Activated CD8-positive, alpha-beta memory T cell treated with anti-CD3 and anti-CD28 coated beads, Interleukin-2, amount 50 U/mL, for 24 hours (primary cell): ENCODE measurements around the gene RXRG.
"Not testable (repeated sequence)": the region's sequence is repeated elsewhere in the genome, so short reads cannot be mapped to it uniquely, and the experiment has no call there.

Experiments used
- DNase-seq: peaks from one replicate; pipeline ENCODE4 v3.0.0-alpha.2; 2020; ENCODE audit errors: extremely low read depth

The RXRG gene

DNA sequence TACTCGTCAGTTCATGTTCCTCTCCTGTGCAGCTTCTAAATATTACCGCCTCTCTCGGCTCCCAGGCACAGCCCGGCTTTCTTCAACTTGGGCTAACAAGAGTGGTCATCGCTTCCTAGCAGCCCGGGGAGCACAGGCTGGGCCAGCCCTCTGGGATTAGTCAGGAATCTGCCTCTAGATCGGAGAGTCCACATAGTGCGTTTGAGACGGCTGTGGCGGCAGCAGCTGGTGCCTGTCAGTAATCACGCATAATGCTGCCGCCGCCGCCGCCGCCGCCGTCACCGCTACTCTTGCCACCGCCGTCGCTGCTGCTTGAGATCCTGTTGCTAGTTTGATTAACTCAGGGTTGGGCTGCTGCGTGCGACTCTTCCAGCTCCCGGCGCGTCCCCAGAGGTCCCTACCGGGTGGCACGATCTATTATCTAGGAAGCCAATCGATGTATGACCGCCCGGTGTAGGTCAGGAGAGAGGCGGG is at the start of gene RXRG:
RXRG (minus strand) TSS at position 230 of the 474 bp plus-strand sequence. CDS start 233 bp downstream, outside the sequence.
- no peak for DNase-seq

DNA sequence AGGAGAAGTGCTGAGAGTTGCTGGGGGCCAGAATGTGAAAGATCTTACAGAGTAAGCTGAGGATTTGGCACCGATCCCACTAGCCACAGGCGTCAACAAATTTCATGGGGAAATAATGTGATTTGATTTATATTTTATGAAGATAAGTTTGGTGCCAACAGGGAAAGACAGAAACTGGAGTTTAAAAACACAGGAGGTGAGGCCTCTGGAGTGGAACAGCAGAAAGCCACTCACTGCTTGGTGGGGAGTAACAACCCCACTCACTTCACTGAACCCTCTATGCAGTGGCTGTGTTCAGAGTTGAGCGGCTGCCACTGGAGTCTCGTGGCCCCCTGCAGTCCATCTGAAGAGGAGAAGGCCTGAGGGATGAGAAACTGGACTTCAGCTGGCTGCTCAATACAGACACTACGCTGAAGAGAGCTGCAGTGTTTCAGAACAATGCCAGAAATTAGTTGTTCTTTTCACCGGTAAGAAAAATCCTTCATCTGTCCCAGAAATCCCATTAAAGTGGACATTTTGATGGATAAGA is 48.0 kb upstream of the RXRG start:
- DNase-seq = no peak

GRCh38 chr1:165490175-165490574 is 45.2 kb upstream of the RXRG start:
- DNase-seq = no peak

DNA sequence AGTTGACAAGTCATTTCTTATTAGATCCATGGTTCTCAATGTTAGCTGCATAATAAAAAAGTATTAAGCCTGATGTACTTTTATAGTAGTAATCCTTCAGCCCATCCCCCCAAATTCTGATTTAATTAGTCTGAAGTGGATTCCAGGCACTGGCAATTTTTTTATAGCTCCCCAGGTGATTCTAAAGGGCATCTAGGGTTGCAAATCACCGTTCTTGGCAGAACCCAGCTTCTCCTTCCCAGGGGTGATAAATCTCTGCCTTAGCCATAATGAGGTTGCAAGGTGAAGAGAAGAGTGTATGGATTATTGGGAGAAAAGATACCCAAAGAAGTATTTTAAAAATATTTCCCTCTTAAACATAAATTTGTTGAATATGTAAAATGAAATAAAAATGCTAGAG is 43.0 kb upstream of the RXRG start:
- no peak for DNase-seq

DNA sequence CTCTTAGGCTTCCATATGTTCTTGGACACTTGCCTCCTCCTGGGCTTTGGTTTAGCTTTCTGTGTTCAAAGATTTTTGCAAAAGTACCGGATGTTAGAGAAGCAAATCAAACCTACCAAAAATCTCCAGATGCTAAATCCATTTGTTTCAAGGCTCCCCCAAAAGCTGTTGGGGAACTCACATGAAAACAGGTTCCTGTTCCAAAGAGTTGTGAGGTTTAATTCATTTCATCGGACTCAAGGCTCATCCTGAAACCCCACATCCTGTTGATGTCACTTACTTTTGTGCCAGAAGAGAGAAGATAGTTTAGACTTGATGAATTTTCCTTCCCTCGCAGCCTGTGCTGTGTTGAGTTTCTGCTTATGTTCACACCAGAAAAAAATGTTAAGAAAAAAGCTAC is 41.7 kb upstream of the RXRG start:
- DNase-seq = no peak

- DNase-seq = no peak
These were observed 40.8 kb upstream of the RXRG start for GRCh38 chr1:165485716-165486115.

DNA sequence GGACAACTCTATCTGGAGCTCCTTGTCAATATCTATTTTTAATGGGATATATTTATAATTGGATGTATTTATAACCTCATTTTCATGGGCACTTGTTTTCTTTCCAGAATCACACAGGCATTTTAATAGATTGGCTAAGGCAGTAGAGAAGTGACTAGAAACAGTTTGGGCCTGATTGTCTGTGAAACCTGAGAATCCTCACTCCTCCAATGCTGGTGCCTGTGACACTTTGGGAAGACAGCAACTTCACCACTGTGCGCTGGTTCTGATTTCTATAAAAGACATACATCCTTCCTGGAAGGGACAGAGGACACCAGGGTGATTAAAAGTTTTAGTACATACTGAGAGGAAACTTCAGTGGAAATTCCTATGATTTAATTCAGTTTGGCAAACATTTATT is 39.6 kb upstream of the RXRG start:
- DNase-seq = no peak

- DNase-seq = no peak
These were observed 38.5 kb upstream of the RXRG start for GRCh38 chr1:165483412-165483811.

DNA sequence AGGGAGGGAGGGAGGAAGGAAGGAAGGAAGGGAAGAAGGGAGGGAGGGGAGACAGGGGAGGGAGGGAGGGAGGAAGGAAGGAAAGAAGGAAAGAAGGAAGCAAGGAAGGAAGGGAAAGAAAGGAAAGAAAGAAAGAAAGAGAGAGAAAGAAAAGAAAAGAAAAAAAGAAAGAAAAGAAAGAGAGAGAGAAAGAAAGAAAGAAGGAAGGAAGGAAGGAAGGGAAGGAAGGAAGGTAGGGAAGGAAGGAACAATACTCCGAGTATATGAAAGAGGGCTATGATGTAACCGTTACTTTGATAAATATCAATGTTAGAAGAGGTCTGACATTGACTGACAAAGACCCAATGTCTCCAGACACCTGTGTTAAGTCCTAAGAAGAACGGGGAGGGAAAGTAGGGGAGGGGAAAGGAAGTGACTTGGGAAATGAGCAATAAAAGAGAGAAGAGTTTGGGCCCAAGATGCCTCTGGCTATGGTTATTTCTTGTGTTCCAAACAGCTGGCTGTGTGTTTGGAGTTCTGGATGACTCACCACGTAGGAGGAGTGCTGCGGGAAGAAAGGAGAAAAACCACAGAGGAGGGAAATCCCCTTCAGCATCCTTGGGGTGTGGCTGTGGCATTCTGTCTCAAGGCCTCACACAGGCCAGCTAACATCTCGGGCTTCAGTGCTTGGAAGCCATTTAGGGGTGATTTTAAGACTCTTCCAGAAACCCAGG is 37.0 kb upstream of the RXRG start:
- no peak for DNase-seq

DNA sequence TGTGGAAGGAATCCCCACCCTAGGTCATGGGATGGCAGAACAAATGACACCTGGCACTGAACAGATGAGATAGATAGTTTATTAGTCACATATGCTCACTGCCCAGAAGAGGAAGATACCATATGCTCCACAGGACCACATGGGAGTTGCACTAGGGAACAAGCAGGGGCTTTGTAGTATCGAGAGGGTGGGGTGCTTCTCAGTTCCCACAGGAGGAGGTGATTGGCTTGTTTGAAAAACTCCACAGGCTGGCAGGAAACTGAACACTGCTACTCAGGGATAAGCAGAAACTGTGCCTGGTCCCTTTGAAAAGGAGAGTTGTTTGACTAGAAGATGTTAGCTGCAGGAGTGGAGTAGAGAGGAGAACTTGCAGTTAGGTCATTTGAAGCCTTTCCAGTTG is 31.9 kb upstream of the RXRG start:
- no peak for DNase-seq

- DNase-seq = no peak
These were observed 29.3 kb upstream of the RXRG start for GRCh38 chr1:165474196-165474595.

DNA sequence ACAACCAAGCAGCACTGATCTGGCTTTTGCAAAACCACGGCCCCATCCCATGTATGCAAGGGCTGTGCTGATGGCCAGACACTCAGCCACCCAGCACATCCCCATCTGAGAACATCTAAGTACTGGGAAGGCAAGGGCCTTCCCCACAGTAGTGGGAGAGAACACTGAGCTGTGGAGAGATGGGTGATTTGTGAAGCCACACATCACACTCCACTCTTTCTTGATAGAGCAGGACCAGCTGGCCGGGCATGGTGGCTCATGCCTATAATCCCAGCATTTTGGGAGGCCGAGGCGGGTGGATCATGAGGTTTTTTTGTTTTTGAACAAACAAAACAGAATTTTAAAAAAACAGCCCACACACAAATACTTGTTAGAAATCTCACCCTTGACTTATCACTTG is 28.2 kb upstream of the RXRG start:
- no peak for DNase-seq

DNA sequence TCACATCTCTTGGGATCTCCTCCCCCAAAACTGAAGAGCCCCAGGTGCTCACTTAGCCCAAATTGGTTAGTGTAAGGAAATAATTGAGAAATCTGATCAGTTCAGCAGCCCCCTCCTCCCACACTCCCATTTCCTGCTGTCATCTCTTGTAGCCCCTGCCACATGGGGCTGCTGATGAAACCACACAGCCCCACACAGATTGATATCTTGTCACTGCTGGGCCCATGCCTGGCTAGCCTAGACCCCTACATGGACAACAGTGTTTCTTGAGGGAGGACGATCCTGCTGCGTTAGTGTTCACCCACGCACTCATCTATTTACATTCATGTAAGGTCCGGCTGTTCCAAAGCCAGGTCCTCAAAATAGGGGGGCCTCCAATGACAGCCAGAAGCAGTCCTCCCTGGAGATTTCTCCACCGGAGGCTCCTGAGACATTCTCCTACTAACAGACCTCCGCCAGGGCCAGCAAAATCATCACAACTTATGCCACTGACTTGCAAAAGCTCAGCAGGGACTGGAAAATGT is 23.9 kb upstream of the RXRG start:
- no peak for DNase-seq

DNA sequence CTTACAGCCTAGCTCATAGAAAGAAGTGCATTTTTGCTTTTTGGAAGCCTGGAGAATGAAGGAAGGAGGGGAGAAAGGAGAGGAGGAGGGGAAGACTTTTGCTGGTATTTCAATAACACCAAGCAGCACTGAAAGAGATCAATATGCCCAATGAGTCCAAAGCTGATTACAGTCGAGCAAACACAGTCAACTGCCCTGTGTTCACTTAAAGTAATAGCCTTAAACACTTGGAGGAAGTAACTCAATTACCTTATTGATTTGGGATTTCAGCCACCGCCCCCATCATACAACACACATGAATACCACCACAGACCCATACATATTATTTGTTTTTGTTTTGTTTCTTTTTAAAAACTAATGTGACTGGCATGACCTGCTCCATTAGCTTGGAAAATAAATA is 23.3 kb upstream of the RXRG start:
- DNase-seq = no peak

DNA sequence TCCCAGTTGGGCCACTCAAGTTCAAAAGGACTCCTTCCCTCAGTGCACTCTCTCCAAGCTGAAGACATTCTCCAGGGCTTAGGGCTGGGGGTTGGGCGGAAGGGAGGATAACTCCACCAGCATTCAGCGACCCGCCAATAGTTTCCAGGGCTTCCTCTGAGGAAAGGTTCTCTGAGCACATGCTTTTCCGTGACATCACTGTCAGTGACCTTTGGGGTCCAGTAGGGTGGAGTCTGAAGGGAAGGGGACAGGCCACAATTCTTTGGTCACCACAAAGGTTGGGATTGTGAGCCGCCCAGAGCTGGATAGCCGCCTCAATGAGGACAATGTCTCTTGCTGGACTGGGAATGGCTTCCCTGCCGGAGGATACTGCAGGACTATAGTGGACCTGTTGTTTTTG is 22.8 kb upstream of the RXRG start:
- DNase-seq = no peak

GRCh38 chr1:165463978-165464377 is 19.1 kb upstream of the RXRG start:
- no peak for DNase-seq

GRCh38 chr1:165459683-165460082 is 14.8 kb upstream of the RXRG start:
- DNase-seq = not testable (repeated sequence)

DNA sequence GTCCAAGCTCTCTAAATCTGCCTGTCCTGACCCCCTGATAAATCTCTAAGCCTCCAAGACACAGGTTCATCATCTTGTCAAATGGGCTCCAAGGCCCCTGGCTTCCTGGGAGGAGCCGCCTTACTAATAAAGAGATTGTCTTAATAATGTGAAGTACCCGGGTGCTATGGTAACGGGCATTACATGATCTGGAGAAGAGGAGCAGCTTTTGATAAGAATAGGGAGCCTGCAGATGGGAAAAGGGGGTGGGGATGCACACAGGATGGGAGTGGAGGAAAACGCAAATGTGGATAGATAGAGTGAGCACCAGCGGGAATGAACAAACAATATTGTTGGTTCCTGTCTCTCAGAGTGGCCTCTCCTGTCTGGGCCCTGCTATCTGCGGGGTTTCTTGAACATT is 11.9 kb upstream of the RXRG start:
- no peak for DNase-seq

- no peak for DNase-seq
These were observed 11.2 kb upstream of the RXRG start for GRCh38 chr1:165456114-165456513.

DNA sequence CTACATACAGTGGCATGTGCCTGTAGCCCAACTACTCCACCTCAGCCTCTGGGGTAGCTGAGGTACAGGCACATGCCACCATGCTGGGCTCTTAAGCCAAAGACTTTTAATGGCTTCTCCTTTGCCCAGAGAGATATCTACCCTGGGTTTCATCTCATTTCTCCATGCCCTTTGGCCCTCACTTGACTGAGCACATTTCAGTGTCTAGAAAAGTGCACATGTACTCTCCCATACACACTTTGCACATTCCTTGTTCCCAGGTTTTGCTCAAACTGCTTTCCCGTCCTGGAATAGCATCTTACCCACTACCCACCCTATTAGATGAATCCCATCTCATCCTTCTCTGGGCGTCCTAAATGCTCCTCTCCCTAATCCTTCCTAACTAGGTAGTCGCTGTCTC is 10.2 kb upstream of the RXRG start:
- no peak for DNase-seq

DNA sequence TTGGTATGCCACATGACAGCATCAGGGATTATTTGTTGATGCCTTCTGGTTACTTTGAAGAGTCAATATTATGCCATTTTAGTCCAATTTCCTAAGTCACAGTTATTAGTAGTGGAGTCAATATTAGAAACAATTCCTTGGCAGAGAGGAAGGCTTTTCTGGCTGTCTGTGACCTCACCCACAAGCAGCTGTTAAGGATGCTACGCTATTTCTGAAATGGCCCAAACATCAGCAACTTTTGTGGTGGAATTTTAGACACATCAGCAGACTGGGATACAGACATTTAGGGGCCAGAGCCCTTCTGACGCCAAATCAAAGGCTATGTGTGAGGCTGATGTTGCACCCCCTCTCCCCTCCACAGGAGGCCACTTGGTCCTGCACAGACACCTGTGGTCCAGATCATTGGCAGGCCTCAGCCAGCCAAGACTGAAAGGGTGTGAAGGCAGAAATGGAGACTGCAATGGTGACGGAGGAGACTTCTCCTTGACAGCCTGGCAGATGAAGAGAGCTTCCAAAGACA is 9.2 kb upstream of the RXRG start:
- no peak for DNase-seq

GRCh38 chr1:165452336-165453130 is 7.6 kb upstream of the RXRG start:
- DNase-seq = no peak

DNA sequence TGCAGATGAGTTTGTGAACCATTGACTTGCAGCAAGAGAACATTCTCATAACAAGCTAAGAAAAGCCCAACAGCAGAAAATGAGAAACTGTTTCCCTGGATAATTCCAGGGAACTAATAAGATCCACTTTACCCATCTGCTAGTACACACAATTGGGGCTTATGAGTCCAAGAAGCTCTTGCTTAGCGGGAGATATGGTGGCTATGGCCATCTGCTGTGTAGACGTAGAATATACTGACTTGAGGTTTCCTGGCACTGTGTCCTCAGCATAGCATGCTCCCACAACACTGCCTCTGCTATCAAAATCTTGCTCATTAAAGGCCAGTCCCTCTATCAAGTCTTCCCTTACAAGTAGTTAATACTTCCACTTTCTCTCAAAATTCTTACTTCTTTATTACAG is 6.8 kb upstream of the RXRG start:
- DNase-seq = no peak
